OCI-M1 (cell line): ENCODE data around the gene SEL1L.
"Not testable (repeated sequence)": the region's sequence is repeated elsewhere in the genome, so short reads cannot be mapped to it uniquely, and the experiment has no call there.

Experiments used
- DNase-seq: peaks from one replicate; lab custom pipeline; 2025; lab: John Stamatoyannopoulos, UW

The SEL1L gene

DNA sequence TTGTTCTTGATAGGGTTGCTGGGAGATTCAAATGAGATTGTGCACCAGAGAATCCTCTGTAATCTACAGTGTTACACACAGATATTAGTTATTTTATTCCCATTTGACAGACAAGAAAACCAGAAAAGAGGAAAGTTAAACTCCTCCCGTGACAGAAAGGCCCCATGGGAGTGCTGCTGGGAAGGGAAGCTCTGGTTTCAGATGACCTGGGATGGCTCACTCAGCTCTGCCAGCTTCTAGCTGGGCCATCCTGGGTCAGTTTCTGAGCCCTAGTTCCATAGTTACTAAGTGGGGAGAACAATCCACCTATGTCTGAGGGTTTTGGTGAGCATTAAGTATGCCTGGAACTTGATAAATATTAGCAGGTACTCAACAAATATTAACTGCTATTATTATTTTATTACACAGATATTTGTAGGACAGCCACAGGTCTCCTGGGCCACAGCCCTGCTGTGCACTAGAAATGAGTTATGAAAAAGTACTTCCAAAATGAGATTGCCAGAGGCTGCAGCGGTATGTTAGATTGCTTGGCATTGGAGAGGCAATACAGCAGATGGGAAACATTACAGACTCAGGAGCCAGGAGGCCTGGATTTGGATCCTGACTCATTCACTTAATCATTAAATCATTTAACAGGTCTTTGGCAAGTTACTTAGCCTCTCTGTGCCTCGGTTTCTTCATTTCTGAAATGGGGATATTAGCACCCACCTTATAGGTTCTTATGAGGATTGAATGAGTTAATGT is 86.5 kb downstream of the SEL1L start:
- DNase-seq, result no peak

DNA sequence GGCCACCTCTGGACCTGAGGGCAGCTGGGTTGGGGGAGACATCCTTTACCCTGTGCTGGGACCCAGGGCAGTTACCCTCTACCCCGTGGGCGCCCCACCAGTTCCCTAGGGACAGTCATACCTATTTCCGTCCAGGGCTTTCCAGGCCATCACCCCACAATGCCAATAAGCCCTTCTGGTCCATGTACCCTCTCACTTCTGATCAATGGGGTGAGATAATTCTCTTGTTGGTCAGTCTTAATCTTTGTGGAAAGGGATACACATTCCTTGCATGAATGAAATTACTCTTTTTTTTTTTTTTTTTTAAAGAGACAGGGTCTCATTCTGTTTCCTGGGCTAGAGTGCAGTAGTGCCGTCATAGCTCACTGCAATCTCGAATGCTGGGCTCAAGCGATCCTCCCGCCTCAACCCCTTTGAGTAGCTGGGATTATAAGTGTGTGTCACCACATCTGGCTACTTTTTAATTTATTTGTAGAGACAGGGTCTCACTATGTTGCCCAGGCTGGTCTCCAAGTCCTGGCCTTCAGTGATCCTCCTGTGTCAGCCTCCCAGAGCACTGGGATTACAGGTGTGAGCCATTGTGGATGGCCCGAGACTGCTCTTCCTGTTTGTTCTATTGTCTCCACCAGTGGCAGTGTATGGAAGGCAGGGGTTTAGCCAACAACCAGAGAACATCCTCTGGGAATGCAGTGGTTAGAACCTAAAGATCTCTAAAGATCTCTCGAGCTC is 87.2 kb downstream of the SEL1L start:
- DNase-seq, result no peak

DNA sequence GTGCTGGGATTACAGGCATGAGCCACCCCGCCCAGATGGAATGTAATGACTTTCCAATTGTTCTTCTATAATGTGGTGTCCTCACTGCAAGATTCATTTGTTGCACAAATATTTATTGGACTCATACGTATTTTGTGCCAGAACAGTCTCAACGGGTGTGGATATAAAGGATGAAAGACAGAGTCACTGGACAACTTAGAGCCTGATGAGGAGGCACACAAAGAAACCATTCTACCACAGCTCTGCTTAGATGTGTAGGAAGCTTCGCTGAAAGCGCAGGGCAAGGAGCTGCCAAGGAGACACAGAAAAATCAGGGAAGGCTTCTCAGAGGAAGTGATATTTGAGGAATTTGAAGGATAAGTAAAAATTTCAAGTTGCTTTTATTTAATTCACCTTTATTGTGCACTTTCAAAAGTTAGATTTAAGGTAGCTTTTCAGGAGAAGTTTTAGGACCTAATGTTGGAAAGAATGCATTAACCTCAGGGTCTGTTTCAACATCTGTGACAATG is 92.0 kb downstream of the SEL1L start:
- no peak for DNase-seq

DNA sequence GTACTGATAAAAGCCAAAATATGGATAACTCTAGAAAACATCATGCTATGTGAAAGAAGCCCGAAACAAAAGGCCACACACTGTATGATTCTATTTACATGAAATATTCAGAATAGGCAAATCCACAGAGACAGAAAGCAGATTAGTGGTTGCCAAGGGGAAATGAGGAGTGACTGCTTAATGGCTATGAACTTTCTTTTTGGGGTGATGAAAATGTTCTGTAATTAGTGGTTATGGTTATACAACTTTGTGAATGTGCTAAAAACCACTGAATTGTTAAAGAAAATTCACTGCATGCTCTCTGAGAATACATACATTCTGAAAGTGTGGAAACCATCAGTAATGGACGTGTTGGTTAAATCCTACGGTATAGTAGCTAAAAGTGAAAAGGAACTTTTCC is 93.6 kb downstream of the SEL1L start:
- no peak for DNase-seq

DNA sequence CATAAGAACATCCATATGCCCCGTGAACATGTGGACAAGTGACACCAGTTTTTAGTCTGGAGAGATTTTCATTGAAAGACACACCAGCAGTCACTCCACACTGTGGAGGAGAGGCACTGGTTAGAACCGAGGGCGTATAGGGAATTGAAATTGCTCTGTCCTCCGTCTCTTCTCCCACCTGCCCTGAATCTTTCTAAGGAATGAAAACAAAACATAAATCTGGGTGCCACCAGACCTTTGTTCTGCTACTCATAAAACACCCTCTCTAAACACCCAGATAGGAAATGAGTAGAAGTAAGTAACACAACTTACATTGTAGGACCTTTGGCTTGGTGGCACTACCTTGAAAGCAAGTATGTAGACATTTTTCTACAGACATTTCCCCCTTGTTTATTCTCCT is 96.4 kb downstream of the SEL1L start:
- DNase-seq, result peak; percentile 15

DNA sequence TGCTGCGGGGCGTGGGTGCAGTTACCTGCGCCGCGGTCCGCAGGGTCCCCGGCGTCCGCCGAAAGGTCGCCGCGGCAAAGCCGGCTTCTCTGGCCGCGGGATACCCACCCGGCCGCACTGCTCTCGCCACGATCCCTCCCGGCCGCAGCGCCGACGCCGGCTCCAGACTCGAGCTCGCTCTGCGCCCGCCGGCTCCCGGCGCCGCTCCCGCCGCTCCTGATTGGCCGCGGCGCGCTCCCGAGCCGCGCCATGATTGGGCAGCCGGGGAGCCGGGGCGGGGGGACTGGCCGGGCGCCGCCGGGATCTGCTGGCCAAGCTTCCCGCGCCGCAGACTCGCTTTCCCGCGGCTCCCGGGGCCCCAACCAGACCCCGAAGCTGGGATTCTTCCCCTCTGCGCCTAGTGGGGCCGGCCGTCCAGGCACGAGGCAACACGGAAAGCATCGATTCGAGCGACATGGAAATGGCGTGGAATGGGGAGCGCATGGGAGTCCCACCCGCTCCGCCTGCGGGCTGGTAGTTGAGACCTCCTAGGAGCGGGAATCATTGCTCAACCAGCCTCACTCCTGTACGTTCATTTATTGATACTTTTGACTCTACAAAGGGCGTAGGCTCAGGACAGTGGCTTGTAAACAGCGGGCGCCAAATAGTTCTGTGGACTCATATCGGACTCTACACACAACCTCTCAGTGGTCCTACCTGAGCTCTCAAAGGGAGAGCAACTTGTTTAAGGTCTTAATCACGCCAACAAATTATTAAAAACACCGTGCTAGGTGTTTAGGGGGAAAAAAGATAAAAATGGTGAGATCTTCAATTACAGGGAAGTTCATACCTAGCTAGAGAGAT is 97.1 kb downstream of the SEL1L start:
- DNase-seq, result peak; percentile 88

DNA sequence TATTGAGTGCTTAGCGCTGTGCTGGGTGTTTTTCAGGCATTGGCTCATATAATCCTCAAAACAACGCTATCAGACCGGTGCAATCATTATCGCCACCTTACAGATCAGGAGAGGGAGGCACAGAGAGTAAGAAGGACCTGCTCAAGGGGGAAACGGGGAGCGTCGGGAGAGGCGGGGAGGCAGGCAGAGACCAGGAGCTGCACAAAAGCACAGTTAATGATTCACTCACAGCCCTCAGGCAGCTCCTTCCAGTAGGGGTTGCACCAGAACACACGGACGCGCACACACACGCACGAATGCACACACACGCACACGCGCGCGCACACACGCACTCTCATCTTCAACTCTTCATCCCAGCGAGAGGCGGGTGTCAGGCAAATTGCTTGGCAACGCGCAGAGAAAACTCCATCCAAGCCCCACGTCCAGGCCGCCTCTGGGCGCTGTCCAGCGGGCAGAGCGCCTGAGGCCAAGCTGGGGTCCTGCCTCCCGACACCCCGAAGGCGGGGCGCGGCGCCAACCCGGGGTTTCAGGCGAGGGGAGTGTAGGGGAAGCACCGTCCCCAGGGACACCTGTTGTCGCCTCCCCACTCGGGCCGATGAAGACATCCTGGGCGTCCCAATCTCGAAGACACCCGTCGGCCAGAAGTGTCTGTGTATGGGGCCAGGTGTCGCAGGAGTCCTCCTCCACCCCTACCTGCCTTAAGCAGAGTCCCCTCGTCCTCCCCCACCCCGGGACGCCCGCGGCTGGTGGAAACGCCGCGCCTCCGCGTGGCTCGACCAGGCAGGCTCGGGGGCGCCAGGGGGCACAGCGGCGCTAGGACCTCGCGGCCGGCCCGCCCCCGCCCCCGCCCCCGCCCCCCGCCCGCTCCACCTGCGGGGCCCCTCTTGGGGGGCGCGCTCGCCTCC is 98.0 kb downstream of the SEL1L start:
- DNase-seq, result peak; percentile 66

DNA sequence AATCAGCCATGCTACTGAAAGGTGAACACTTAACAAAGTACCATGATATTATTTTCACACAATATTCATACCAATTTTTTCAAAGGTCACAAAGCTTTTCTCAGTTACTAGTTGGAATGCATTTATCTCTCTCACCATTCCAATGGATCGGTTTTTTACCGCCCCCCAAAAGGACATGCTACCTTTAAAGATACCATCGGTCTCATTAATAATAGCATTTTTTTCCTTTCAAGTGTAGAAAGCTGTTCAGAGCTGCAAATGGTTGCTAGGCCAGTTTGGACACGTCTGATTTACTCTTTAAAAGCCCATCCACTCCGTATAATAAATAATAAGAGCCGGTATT is 98.6 kb downstream of the SEL1L start:
- DNase-seq, result no peak

DNA sequence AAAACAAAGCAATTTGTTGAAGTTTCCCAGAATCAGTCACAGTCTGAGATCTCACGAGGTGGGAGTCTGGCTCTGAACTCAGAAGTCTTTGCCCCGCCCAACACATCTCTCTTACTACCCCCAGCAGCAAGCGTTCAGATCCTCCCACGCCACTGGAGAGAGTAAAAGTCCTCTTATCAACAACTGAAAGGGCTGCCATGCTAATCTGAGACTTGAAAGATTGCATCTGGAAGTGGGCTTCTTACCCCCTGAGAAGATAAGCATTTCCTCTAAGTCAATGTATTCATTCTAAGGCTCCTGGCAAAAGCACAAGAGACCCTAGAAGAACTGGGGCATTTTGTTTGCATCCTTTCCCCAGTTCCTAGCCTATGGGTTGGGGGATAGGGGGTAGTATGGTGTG is 99.4 kb downstream of the SEL1L start:
- DNase-seq, result peak; percentile 92

DNA sequence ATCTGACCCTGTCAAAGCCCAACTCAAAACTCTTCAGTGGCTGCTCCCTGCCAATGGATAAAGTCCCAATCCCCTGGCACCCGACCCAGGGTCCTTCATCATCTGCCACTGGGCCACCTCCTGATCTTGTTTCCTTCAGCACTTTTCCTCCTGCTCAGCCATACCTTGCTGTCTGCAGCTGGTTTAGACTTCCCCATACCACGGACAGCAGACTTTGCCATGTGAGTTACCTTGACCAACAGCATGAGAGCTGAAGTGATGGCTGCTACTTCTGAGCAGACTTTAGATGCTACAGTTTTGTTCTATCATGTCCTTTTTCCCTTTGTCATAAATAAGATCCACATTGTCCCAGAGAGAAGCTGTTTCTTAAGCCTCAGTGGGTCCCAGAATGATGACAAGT is 100.3 kb downstream of the SEL1L start:
- no peak for DNase-seq

DNA sequence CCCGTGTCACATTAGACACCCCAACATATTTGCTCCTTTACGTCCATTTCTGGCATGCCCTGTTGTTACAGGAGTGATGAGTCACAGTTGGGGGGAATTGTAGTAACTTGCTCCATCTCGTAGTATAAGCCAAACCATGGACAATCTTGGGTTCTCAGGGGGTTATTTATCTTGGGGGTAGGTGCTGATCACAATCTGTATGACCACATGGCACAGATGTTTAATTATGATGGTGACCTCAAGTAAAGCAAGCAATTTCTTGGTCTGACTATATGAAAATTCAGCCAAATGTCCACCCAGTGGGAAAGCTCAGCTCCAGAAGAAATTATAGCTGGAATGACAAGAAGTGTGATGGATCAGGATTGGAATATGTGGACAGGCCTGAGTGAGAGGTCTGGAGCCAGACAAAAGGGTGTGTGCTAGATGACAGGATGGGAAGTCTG is 101.4 kb downstream of the SEL1L start:
- peak; percentile 71 for DNase-seq

DNA sequence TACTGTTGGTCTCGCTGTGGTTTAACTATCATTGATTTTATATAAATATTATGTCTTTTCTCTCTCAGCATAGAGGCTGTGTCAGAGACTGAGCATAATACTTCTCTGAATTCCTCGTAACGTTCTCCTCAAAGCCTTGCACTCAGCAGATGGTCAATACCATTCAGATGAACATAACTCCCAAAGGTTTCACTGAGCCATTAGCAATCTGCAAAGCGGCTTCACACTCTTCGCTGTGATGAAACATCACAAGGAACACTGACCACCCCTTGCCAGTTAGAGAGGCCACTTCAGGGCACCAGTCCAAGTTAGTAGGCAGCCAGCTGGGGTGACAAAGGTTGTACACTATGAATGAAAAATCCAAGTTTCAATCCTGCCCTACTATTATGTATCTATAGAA is 103.4 kb downstream of the SEL1L start:
- DNase-seq, result no peak

DNA sequence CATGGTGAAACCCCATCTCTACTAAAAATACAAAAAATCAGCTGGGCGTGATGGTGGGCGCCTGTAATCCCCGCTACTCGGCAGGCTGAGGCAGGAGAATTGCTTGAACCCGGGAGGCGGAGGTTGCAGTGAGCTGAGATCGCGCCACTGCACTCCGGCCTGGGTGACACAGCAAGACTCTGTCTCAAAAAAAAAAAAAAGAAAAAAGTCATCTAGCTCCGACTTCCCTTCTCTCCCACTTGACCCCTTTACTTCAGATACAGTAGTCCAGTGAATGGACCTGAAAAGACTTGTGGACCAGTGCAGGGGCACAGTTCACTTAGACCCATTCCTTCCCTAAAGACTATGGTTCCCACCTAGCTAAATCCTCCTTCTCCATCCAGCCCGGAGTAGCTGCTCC is 103.9 kb downstream of the SEL1L start:
- DNase-seq, result not testable (repeated sequence)

DNA sequence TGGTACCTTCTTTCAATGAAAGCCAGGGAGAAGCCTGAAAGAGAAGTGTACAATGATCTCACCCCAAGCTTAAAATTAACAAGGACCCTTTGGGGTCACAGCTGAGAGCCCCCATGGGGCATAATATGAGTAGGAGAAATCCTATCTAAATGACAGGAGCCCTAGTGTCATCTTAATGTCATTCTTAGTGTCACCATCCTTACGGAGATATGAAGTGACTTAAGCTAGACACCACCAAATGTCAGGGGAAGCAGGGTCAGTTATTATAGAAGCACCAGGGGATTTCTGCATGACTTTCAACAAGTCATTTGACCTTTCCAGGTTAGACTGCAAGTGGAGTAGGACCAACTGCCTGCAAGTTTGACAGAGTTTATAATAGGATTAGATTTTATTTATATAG is 104.6 kb downstream of the SEL1L start:
- no peak for DNase-seq

DNA sequence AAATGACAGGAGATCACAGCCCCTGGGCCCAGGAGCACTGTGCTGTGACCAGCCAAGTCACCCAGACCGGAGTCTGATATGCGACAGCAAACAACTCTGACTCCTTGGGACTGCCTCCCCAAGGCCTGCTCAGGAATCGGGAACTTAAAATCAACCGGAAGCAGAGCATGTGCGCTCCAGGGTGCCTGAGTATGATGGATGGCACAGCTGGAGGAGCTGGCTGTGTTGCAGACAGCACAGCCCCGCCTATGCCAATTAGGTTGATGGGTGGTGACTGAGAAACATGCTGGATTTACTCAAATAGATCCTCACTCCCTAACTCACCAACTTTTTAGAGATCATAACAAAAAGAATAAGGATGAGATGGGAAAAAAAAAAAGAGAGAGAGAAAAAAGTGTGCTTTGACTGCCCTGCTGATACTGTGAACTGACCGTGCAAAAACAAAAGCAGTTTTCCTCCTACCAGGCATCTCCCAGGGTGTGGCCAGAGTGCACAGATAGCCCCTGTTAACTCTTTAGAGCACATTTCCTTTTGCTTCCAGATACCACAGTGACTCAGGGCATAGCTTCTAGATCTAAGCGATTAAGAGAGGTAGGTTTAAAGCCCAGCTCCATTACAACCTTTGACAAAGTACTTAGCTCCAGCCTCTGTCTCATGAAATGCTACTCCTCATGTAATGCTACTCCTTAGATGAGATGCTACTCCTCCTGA is 106.2 kb downstream of the SEL1L start:
- DNase-seq, result peak; percentile 88

DNA sequence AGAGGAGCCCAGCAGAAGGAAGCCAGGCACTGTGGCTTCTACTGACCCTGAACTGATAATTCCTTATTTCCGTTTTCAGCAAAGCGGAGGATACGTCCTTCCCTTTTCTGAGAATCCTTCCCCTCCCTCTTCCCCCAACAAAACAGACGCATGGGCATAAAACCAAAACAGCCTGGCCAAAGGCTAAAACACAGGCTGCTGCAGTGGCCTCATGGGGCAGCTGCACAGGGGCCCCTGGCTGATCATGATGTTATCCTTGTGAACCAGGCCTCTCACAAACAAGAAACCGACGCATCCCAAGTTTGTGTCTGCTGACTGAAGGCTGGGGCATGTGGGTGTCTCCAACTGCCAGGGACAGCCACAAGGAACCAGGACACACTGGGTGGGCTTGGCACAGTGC is 110.1 kb downstream of the SEL1L start:
- DNase-seq, result peak; percentile 95
